ENCODE measurements around the gene CKM. TPM values are rescaled to one million over a fixed set of nuclear protein-coding genes. Genes with fewer than 3 reads are reported as not detected.

Gene CKM
- total RNA-seq, 1 donor from 2014 or later: not detected

- no peaks in the 10 kb centered on the region for H3K27me3 Mint-ChIP-seq (ENCODE audit: low read depth, unreplicated experiment)
- no peak overlapping the region for H3K27ac ChIP-seq (ENCODE audit: low read depth, low read length)
- H3K36me3 ChIP-seq (ENCODE audit: insufficient read depth, low read length): peaks cover 5% of the 10 kb centered on the region
Measured at GRCh38 chr19:45280471-45280961, 42.2 kb downstream of the CKM start.

GRCh38 chr19:45279587-45280192 lies 43.0 kb downstream of the CKM start:
- FAIRE-seq (no peak), DNase-seq (ENCODE audit: low read depth) (no peak)
- Histone ChIP-seq H3K9ac (ENCODE audit: low read length) (no peak overlapping the region), H4K20me1 (ENCODE audit: insufficient read depth, low read length) (no peaks in the 10 kb centered on the region), H3K4me2 (ENCODE audit: low read length) (no peak overlapping the region), H3K36me3 (ENCODE audit: insufficient read depth, low read length) (peaks cover 6% of the 10 kb centered on the region), H3K27ac (ENCODE audit: low read depth, low read length) (no peak overlapping the region), H3K4me1 (ENCODE audit: insufficient read depth, low read length) (no peaks in the 10 kb centered on the region), H2AFZ (ENCODE audit: low read depth, low read length) (no peak overlapping the region), H3K79me2 (ENCODE audit: insufficient read depth, low read length) (no peaks in the 10 kb centered on the region), H3K27me3 (ENCODE audit: insufficient read depth, low read length) (no peaks in the 10 kb centered on the region), H3K4me3 (ENCODE audit: insufficient read depth, low read depth, low read length) (no peak overlapping the region), H3K9me3 (ENCODE audit: insufficient read depth, low read depth, low read length) (peaks cover 3% of the 10 kb centered on the region)
- H3K27ac Mint-ChIP-seq (ENCODE audit: unreplicated experiment): no peak overlapping the region
- H3K4me1 Mint-ChIP-seq (ENCODE audit: low read depth, unreplicated experiment): peaks cover 2% of the 10 kb centered on the region
- H3K27me3 Mint-ChIP-seq (ENCODE audit: low read depth, unreplicated experiment): no peaks in the 10 kb centered on the region
- peaks cover 2% of the 10 kb centered on the region for H3K9me3 Mint-ChIP-seq (ENCODE audit: unreplicated experiment)
- H3K4me3 Mint-ChIP-seq (ENCODE audit: unreplicated experiment): no peak overlapping the region
- peaks cover 39% of the 10 kb centered on the region for H3K36me3 Mint-ChIP-seq (ENCODE audit: low read depth, unreplicated experiment)
- TF ChIP-seq EZH2 (IDR thresholded peaks at IDR 0.05; ENCODE audit: insufficient read depth, low read length) (no peak), CTCF (IDR thresholded peaks at IDR 0.05; ENCODE audit: insufficient read depth, low read depth, low read length) (no peak)

More at GRCh38 chr19:45280471-45280961, 42.2 kb downstream of the CKM start:
- Histone ChIP-seq H3K79me2 (ENCODE audit: insufficient read depth, low read length) (no peaks in the 10 kb centered on the region), H3K4me3 (ENCODE audit: insufficient read depth, low read depth, low read length) (no peak overlapping the region), H3K9ac (ENCODE audit: low read length) (no peak overlapping the region), H3K4me1 (ENCODE audit: insufficient read depth, low read length) (no peaks in the 10 kb centered on the region), H3K9me3 (ENCODE audit: insufficient read depth, low read depth, low read length) (peaks cover 3% of the 10 kb centered on the region), H3K4me2 (ENCODE audit: low read length) (no peak overlapping the region), H4K20me1 (ENCODE audit: insufficient read depth, low read length) (no peaks in the 10 kb centered on the region), H3K27me3 (ENCODE audit: insufficient read depth, low read length) (no peaks in the 10 kb centered on the region), H2AFZ (ENCODE audit: low read depth, low read length) (no peak overlapping the region)
- TF ChIP-seq EZH2 (IDR thresholded peaks at IDR 0.05; ENCODE audit: insufficient read depth, low read length) (no peak), CTCF (IDR thresholded peaks at IDR 0.05; ENCODE audit: insufficient read depth, low read depth, low read length) (no peak)
- DNase-seq (ENCODE audit: low read depth): no peak
- Mint-ChIP-seq H3K4me1 (ENCODE audit: low read depth, unreplicated experiment) (peaks cover 2% of the 10 kb centered on the region), H3K9me3 (ENCODE audit: unreplicated experiment) (peaks cover 2% of the 10 kb centered on the region), H3K4me3 (ENCODE audit: unreplicated experiment) (no peak overlapping the region), H3K36me3 (ENCODE audit: low read depth, unreplicated experiment) (peaks cover 40% of the 10 kb centered on the region), H3K27ac (ENCODE audit: unreplicated experiment) (no peak overlapping the region)
- FAIRE-seq: no peak

- Histone ChIP-seq H4K20me1 (ENCODE audit: insufficient read depth, low read length) (no peaks in the 10 kb centered on the region), H3K4me1 (ENCODE audit: insufficient read depth, low read length) (no peaks in the 10 kb centered on the region), H3K36me3 (ENCODE audit: insufficient read depth, low read length) (peaks cover 4% of the 10 kb centered on the region), H3K9me3 (ENCODE audit: insufficient read depth, low read depth, low read length) (no peaks in the 10 kb centered on the region), H3K9ac (ENCODE audit: low read length) (no peak overlapping the region), H3K27me3 (ENCODE audit: insufficient read depth, low read length) (no peaks in the 10 kb centered on the region), H3K4me3 (ENCODE audit: insufficient read depth, low read depth, low read length) (no peak overlapping the region), H3K79me2 (ENCODE audit: insufficient read depth, low read length) (no peaks in the 10 kb centered on the region), H3K4me2 (ENCODE audit: low read length) (no peak overlapping the region), H2AFZ (ENCODE audit: low read depth, low read length) (no peak overlapping the region), H3K27ac (ENCODE audit: low read depth, low read length) (no peak overlapping the region)
- no peaks in the 10 kb centered on the region for H3K27me3 Mint-ChIP-seq (ENCODE audit: low read depth, unreplicated experiment)
- no peak overlapping the region for H3K4me3 Mint-ChIP-seq (ENCODE audit: unreplicated experiment)
- H3K36me3 Mint-ChIP-seq (ENCODE audit: low read depth, unreplicated experiment): peaks cover 39% of the 10 kb centered on the region
- no peaks in the 10 kb centered on the region for H3K9me3 Mint-ChIP-seq (ENCODE audit: unreplicated experiment)
- peaks cover 2% of the 10 kb centered on the region for H3K4me1 Mint-ChIP-seq (ENCODE audit: low read depth, unreplicated experiment)
- H3K27ac Mint-ChIP-seq (ENCODE audit: unreplicated experiment): no peak overlapping the region
- TF ChIP-seq CTCF (IDR thresholded peaks at IDR 0.05; ENCODE audit: insufficient read depth, low read depth, low read length): no peak
- no peak for TF ChIP-seq EZH2 (IDR thresholded peaks at IDR 0.05; ENCODE audit: insufficient read depth, low read length)
- no peak for DNase-seq (ENCODE audit: low read depth)
- FAIRE-seq: no peak
Measured at GRCh38 chr19:45278087-45278486, 44.6 kb downstream of the CKM start.

Measured in astrocyte (in vitro differentiated cells and primary cell).